Activated naive CD8-positive, alpha-beta T cell (primary cell): ENCODE data around the gene MGMT.

ENCODE experiments used
- H3K27ac Mint-ChIP-seq: one replicate; pipeline ENCODE4 v1.8.0; 2021; ENCODE audit warnings: mixed read lengths
- H3K27me3 Mint-ChIP-seq: one replicate; pipeline ENCODE4 v1.8.0; 2021; ENCODE audit warnings: mixed read lengths
- H3K36me3 Mint-ChIP-seq: one replicate; pipeline ENCODE4 v1.8.0; 2021; ENCODE audit warnings: mixed read lengths
- H3K4me1 Mint-ChIP-seq: one replicate; pipeline ENCODE4 v1.8.0; 2021; ENCODE audit warnings: low read depth, mixed read lengths
- H3K4me3 Mint-ChIP-seq: one replicate; pipeline ENCODE4 v1.8.0; 2021; ENCODE audit warnings: mild to moderate bottlenecking, mixed read lengths
- H3K9me3 Mint-ChIP-seq: one replicate; pipeline ENCODE4 v1.8.0; 2021; ENCODE audit warnings: low read depth, mixed read lengths

The MGMT gene

DNA sequence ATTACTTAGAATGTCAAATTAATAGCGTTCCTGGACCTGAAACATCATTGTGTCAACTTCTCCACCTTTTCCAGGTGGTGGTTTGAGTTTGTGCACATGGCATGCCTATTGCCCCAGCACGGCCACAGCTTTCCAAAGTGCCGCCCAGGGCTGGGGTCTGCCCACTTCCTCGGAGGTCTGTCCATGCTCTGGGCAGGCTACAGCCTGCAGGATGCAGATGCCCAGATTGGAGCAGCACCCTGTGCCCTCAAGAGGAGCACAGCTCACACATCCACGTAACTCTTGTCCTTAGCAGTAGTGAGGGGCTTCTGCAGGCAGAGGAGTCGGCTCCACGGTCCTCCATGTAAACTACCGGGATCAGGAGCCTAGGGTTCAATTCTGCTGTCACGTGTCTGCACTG, 258.4 kb downstream of the MGMT start:
- H3K4me3 Mint-ChIP-seq, result no peak overlapping the region
- H3K27me3 Mint-ChIP-seq, result no peaks in the 10 kb centered on the region
- no peak overlapping the region for H3K27ac Mint-ChIP-seq
- H3K36me3 Mint-ChIP-seq, result peaks cover 43% of the 10 kb centered on the region
- no peaks in the 10 kb centered on the region for H3K4me1 Mint-ChIP-seq
- H3K9me3 Mint-ChIP-seq, result peaks cover 16% of the 10 kb centered on the region

DNA sequence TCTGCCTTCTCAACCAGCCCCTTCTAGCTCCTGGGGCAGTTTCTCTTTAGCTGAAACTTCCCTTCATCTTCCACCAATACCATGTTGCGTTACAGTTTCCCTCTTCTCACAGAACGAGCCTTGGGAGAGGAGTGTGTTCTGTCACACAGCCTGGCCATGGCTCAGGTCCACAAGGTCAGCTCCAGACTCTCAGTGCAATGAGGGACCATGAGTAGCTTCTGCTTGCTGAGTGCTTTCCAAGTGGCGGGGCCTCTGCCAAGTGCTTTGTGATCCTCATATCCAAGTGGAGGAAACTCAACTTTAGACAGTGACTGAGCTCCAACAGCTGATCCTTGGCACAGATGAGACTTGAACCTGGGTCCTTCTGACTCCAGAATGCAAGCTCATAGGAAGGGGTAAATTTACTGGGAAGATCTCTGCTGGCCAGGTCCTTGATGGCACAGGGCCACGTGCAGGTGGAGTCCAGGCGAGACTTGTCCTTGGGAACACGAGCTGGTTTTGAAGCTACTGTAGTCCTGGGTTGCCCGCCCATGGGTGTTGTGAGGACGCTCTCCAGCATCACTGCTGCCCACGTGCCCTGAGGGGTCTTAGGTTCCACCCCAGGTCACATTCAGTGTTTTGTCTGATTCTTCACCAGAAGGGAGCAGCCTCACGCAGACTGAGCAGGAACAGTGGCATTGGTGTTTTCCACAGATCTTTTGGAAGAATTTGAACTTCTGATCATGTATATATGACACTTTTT, 259.0 kb downstream of the MGMT start:
- Mint-ChIP-seq H3K4me1 (no peaks in the 10 kb centered on the region), H3K27me3 (no peaks in the 10 kb centered on the region), H3K27ac (no peak overlapping the region), H3K36me3 (peaks cover 38% of the 10 kb centered on the region), H3K4me3 (no peak overlapping the region), H3K9me3 (peaks cover 16% of the 10 kb centered on the region)

DNA sequence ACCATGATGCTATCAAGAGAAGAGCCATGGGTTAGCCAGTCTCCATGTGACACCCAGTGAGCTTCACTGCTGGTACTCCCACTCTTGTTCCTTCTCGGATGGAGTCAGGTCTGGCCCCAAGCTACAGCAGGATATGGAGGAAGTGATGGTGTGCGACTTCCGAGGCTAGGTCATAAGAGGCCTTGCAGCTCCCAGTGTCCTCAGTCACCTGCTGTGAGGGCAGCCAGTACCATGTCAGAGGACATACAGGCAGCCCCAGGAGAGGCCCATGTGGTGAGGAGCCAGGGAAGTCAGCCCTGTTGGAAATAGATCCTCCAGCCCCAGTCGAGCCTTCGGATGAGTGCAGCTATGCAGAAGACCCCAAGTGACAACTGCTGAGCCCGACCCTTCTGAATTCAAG, 260.0 kb downstream of the MGMT start:
- Mint-ChIP-seq H3K36me3 (peaks cover 36% of the 10 kb centered on the region), H3K9me3 (peaks cover 16% of the 10 kb centered on the region), H3K27ac (no peak overlapping the region), H3K27me3 (no peaks in the 10 kb centered on the region), H3K4me1 (no peaks in the 10 kb centered on the region), H3K4me3 (no peak overlapping the region)

DNA sequence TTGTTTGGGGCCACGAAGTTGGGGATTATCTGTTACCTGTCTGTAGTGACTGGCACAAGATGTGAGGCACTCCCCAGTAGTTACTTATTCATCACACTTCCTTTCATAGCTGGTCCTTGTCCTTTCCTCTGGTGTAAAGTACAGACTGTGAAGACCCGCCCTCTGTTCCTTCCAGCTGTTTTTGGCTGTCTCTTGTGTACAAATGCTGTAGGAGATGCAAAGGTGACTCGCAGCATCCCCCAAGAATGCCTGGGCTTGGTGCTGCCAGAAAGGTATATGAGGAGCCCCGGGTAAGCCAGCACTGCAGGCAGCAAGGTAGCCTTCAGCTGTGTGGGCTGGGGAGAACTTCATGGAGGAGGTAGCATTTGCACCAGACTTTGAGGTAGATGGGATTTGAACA, 260.5 kb downstream of the MGMT start:
- peaks cover 36% of the 10 kb centered on the region for H3K36me3 Mint-ChIP-seq
- H3K9me3 Mint-ChIP-seq, result peaks cover 16% of the 10 kb centered on the region
- no peaks in the 10 kb centered on the region for H3K4me1 Mint-ChIP-seq
- no peak overlapping the region for H3K4me3 Mint-ChIP-seq
- H3K27ac Mint-ChIP-seq, result no peak overlapping the region
- H3K27me3 Mint-ChIP-seq, result no peaks in the 10 kb centered on the region

DNA sequence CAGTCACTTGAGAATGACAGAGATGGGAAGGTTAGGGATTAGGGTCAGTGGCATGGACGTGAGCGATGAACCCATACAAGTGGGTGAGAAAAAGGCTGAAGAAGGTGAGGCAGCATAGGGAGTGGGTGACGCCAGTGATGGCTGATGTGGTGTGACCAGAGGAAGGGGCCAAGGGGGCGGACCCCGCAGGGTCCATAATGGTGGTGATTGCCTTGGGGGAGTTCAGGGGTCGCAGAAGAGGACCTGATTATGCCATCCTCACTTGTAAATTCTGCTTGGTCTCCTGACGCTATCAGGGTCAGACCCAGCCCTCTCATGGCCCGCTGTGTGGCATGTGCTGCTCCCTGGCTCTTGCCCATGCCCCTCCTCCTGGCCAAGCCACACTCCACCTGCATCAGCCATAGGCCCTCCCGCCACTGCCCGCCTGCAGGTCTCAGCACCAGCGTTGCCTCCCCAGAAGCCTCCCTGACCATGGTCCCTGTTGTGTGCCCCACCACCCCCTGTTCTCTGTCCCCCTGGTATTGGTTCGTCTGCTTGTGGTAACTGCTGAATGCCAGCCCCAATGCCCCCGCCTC, 261.3 kb downstream of the MGMT start:
- Mint-ChIP-seq H3K27ac (no peak overlapping the region), H3K27me3 (no peaks in the 10 kb centered on the region), H3K36me3 (peaks cover 33% of the 10 kb centered on the region), H3K9me3 (peaks cover 15% of the 10 kb centered on the region), H3K4me3 (no peak overlapping the region), H3K4me1 (no peaks in the 10 kb centered on the region)

GRCh38 chr10:129728905-129729795, 262.1 kb downstream of the MGMT start:
- Mint-ChIP-seq H3K4me3 (no peak overlapping the region), H3K9me3 (peaks cover 11% of the 10 kb centered on the region), H3K36me3 (peaks cover 29% of the 10 kb centered on the region), H3K4me1 (no peaks in the 10 kb centered on the region), H3K27me3 (no peaks in the 10 kb centered on the region), H3K27ac (no peak overlapping the region)

DNA sequence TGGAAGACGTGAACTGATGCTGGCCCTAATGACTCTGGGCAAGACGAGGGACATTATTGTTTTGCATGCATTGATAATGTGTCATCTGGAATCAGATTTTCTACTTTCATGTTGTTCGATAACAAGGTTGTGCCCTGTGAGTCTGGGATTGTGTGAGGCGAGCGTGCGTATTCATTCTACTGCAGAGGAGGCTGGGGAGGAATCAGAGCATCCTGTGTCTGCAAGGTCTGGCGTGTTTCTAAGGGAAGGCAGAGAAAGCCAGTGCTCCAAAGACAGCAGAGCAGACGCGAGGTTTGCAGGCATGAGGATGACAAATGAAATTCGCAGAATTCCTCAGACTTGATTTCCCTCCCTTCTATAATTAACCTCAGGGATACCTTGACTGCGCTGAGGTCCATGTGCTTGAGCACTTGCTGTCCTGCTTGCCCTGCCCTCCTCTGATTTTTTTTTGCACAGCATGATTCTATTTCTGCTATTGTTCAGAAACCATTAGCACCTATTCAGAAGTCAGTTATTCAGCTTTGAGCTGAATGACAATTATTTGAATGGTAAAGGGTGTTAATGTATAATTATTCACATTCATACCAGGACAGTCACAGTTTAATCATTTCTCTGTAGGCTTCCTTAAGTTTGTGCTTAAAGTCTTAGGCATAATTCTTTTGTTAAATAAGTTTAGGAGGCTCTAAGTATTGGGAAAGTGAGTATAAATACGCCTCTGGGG, 263.4 kb downstream of the MGMT start:
- Mint-ChIP-seq H3K9me3 (peaks cover 6% of the 10 kb centered on the region), H3K27me3 (no peaks in the 10 kb centered on the region), H3K4me3 (no peak overlapping the region), H3K36me3 (peaks cover 20% of the 10 kb centered on the region), H3K4me1 (no peaks in the 10 kb centered on the region), H3K27ac (no peak overlapping the region)

- H3K27me3 Mint-ChIP-seq, result no peaks in the 10 kb centered on the region
- no peak overlapping the region for H3K27ac Mint-ChIP-seq
- no peaks in the 10 kb centered on the region for H3K4me1 Mint-ChIP-seq
- peaks cover 14% of the 10 kb centered on the region for H3K36me3 Mint-ChIP-seq
- peaks cover 6% of the 10 kb centered on the region for H3K9me3 Mint-ChIP-seq
- H3K4me3 Mint-ChIP-seq, result no peak overlapping the region
Observed at GRCh38 chr10:129730993-129731325, 263.9 kb downstream of the MGMT start.

GRCh38 chr10:129740532-129741279, 273.7 kb downstream of the MGMT start:
- Mint-ChIP-seq H3K4me1 (no peaks in the 10 kb centered on the region), H3K27me3 (no peaks in the 10 kb centered on the region), H3K36me3 (peaks cover 21% of the 10 kb centered on the region), H3K4me3 (no peak overlapping the region), H3K27ac (no peak overlapping the region), H3K9me3 (peaks cover 5% of the 10 kb centered on the region)

DNA sequence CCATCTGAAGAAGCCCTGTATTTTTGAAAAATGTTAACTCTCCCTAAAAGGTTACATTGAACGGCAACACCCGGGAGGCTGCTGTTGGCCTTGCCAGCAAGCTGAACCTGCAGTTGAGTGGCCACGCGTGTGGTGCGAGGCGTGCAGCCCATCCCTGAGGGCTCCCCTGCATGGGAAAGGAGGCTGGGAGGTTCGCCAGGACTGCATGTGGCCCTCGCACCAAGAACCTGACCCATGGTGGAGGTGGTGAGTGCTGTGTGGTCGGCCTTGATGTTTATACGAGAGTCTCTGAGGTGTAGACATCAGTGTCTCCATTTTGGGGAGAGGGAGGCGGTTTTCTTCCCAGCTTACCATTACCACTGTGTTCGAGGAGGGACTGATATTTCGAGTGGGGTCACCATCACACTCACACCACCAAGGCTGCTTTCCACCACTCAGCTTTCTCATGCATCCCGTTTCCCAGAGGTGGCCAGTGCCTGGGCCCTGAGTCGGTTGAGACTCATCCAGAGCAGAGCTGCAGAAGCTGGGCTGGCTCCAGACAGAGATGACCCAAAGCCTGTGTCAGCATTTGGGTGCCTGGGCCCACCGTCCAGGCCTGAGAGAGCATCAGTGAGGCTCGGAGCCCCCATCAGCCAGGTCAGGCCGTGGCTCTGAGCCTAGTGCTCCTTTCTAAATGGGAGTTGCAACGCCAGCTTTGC, 274.4 kb downstream of the MGMT start:
- peaks cover 24% of the 10 kb centered on the region for H3K36me3 Mint-ChIP-seq
- no peaks in the 10 kb centered on the region for H3K4me1 Mint-ChIP-seq
- H3K9me3 Mint-ChIP-seq, result peaks cover 5% of the 10 kb centered on the region
- H3K27me3 Mint-ChIP-seq, result no peaks in the 10 kb centered on the region
- H3K4me3 Mint-ChIP-seq, result no peak overlapping the region
- no peak overlapping the region for H3K27ac Mint-ChIP-seq

GRCh38 chr10:129741978-129742741, 275.1 kb downstream of the MGMT start:
- no peaks in the 10 kb centered on the region for H3K4me1 Mint-ChIP-seq
- H3K9me3 Mint-ChIP-seq, result peaks cover 12% of the 10 kb centered on the region
- H3K27ac Mint-ChIP-seq, result no peak overlapping the region
- no peaks in the 10 kb centered on the region for H3K27me3 Mint-ChIP-seq
- no peak overlapping the region for H3K4me3 Mint-ChIP-seq
- peaks cover 28% of the 10 kb centered on the region for H3K36me3 Mint-ChIP-seq

DNA sequence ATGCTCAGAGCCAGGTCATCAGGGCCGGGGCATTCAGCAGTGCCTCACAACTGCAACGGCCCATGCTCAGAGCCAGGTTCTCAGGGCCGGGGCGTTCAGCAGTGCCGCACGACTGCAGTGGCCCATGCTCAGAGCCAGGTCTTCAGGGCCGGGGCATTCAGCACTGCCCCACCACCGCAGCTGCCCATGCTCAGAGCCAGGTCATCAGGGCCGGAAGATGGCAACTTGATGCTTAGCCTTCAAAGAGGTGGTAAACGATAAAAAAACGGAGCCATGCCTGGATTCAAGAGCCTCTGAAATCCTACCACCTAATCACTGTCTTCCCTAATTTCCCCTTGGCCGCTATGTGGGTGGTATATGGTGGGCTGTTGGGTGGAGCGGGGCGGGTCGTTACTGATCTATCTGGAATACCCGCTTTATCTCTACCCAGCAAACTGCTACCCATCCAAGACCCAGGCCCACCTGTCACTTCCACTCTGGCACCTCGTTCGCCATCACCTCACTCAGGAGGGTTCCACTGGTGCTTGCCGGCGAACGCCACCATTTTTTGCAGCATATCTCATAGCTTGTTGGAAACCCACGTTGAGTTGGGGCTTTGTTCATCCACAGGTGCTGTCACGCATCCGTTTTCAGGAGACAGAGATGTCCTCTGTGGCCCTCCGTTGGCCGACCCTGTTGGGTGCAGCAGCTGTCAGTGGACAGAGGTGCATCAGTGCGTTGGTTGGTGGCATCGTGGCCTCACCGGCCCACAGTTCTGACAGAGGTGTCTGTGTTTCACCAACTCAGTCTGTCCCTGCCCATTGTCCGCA, 275.9 kb downstream of the MGMT start:
- Mint-ChIP-seq H3K27ac (no peak overlapping the region), H3K4me1 (no peaks in the 10 kb centered on the region), H3K9me3 (peaks cover 16% of the 10 kb centered on the region), H3K27me3 (no peaks in the 10 kb centered on the region), H3K4me3 (no peak overlapping the region), H3K36me3 (peaks cover 36% of the 10 kb centered on the region)

DNA sequence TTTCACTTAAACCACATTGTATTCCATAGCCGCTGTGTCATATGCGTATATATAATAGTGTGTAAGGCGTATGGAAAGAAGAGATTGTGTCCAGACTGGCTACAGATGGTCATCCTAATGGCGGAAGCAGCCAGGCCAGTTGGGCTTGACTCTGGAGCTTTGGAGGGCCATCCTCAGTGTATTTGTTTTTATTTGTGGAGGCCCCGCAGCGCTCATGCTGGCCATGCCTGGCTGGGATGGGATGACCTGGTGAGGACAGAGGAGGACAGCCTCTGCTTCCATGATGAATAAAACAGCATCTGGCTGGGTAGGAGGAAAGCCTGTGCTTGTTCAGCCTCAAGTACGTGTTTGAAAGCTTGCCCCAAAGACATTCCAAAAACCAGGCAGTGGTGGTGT, 276.7 kb downstream of the MGMT start:
- Mint-ChIP-seq H3K4me1 (no peaks in the 10 kb centered on the region), H3K4me3 (no peak overlapping the region), H3K36me3 (peaks cover 40% of the 10 kb centered on the region), H3K9me3 (peaks cover 23% of the 10 kb centered on the region), H3K27me3 (no peaks in the 10 kb centered on the region), H3K27ac (no peak overlapping the region)
